GM18870 (cell line): ENCODE results near the gene DCTN3.

Experiments
- ATAC-seq: cut with Tn5 transposase; IDR thresholded peaks from one replicate; pipeline ENCODE4 v1.9.1; 2021; ENCODE audit warnings: moderate library complexity; ENCODE audit not compliant: unreplicated experiment

Gene DCTN3

GRCh38 chr9:34620061-34620994 is at the start of gene DCTN3:
Gene DCTN3, minus strand, starts transcription at chr9:34620495. Its CDS starts 31 bp downstream, at chr9:34620464.
- ATAC-seq: peak; percentile 96

GRCh38 chr9:34665381-34666250 is 45.3 kb upstream of the DCTN3 start:
- ATAC-seq: no peak

- ATAC-seq: no peak
Measured at GRCh38 chr9:34665067-34665380, 44.7 kb upstream of the DCTN3 start.

- ATAC-seq: no peak
Measured at GRCh38 chr9:34664281-34665066, 44.2 kb upstream of the DCTN3 start.

- no peak for ATAC-seq
Measured at GRCh38 chr9:34663303-34663605, 43.0 kb upstream of the DCTN3 start.

- ATAC-seq: no peak
Measured at GRCh38 chr9:34662526-34663302, 42.4 kb upstream of the DCTN3 start, which contains the start of gene CCL27. Gene CCL27, minus strand, starts transcription at chr9:34662657. Its CDS starts 24 bp downstream, at chr9:34662633.

DNA sequence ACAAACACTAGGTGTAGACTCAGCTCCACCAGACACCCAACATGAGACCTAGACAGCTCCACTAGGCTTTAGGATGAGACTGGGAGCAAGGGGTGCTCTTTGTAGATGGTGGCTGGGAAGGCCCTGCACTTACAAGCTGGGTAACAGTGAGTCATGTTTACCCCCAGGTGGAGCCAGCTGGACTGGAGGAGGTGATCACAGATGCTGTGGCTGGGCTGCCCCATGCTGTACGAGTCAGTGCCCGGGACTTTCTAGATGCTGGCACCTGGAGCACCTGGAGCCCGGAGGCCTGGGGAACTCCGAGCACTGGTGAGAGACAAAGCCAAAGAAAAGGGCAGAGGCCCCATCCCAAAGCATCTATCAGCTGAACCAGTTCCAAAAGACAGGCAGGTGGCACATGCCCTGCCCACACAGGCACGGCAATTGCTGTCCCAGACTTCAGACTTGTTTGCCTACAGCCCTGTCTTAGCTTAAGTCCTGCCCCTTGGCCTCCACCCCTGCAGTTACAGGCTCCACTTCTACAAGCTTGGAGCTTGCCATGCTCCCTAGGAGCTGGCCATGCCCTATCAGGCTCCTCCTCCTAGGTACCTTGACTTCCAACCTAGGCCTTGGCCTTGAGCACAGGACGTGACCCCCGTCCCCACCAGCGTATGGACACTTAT is 39.4 kb upstream of the DCTN3 start:
- no peak for ATAC-seq

DNA sequence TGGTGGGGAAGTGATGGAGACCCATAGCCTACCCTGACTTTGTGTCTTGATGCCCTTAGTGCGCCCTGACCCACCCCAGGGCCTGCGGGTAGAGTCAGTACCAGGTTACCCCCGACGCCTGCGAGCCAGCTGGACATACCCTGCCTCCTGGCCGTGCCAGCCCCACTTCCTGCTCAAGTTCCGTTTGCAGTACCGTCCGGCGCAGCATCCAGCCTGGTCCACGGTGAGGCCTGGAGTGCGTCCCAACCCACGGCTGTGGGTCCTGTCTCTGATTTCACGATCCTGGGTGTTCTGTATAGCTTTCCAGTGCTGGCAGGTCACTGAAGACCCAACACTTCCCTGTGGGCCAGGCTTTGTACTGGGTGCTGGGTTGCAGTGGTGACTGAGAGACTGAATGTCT is 38.2 kb upstream of the DCTN3 start:
- ATAC-seq: no peak

- ATAC-seq: no peak
Measured at GRCh38 chr9:34656992-34657391, 36.7 kb upstream of the DCTN3 start.

- no peak for ATAC-seq
Measured at GRCh38 chr9:34655394-34655793, 35.1 kb upstream of the DCTN3 start.

DNA sequence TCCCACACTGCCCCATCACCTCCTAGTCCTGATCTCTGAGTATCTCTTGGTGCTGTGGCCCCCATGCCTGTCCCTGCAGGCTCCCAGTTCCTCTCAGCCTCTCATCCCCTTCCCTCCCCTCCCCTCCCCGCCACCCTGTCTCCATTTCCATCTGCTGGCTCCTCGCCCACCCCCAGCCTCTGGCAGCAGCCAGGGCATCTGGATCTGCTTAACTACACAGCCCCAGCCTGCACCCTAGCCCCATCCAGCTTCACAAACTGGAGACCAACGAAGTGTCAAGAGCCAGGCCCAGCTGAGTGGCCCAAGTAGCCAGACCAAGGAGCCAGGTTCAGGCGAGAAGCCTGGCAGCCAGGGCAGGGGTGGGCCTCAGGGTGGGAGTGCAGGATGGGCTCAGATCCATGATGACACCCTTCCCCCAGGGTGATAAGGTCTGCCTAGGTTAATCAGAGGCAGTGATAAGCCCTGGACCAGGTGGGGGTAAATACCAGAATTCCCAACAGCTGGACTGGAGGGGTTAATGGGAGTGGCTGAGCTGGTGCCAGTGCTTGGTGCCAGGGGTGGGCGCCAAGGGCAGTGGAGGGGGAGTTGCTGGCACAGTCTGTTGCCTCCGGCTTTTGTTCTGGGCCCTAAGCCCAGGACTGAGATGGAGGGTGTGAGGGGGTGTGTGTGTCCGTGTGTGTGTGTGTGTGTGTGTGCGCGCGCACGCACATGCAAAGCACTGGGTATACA is 34.2 kb upstream of the DCTN3 start:
- no peak for ATAC-seq

DNA sequence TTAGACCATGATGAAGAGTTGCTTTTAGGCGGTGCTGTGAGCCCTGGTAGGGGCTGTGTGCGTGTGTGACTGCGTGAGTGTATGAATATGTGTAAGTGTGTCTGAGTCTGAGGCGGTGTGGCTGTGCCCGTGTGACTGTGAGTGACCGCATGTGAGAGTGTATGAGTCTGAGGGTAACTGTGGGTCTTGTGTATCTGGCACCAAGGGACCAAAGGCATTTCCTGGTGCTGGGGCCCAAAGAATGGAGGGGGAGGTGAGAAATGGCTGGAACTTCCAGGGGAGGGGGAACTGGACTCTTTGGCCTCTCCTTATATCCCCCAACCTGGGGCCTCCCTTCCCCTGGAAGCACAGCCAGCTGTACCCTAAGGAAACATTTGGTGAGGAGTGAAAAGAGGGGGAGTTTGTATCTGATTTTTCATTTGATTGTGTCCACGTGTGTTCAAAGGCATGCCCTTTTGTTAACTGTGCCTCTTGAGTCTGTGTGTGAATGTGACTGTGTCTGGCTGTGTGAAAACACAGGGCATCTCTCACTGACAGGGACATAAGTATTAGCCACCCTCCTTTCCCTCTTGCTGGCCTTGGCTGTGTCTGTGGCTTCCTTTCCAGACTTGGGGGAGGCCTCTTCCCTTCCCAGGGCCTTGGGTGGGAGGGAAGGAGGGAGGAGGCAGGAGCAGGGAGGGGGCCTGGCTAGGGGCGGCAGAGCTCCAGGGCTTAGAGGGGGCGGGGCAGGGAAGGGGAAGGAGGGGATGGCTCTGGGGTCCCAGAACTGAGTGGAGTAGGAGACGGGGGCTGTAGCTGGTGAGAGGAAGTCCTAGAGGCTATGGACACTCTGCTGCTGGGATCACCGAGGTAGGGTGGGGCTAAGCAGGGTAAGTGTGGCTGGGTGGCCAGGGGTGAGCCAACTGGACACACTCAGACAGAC is 33.1 kb upstream of the DCTN3 start:
- no peak for ATAC-seq

DNA sequence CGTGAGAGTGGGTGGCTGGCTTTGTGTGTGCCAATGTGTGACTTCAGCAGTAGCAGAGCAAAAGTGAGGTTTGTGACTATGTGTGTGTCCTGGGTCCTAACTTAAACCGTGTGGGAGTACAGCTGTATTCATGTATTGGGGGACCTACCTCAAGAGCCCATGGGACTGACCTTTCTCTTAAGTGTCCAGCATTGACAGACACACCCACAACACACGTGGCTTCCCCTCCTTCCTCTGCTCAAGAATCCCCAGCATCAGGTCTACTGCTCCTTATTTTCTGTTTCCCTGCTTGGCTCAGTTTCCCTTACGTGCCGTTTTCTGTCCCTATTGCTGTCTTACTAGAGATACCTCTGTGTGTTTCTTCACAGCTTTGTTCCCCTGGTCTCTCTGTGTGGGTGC is 32.3 kb upstream of the DCTN3 start:
- ATAC-seq: no peak

DNA sequence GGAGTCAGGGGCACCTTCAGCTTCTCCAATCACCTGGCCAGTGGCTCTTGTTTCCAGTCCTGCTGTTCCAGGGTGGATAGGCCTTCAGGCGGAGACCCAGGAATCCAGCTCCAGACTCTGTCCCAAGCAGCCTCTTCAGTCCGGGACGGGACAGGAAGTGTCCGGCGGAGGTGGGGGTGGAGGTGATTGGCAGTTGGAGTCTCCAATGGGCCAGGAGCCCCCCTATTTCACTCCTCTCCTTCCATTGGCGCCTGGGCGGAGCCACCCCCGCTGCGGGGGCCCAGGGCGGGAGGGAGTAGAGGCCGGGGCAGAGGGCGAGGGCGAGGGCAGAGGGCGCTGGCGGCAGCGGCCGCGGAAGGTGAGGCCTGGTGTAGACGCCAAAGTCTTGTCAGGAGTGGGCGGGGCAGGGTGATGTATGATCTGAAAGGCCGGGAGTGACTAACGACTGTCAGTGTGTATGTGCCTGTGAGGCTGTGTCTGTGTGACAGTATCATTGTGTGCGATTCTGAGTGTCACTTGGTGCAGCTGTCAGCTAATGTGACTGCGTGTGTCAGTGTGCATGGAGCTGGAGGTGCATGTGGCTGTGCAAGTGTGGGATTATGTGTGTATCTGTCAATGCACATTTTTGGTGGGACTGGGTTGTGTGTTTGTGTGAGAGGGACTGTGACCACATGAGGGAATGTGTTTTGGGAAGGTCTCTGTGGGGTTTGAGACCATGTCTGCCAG is 31.7 kb upstream of the DCTN3 start, which contains the start of gene IL11RA:
IL11RA (plus strand) TSS at position 310 of the 726 bp plus-strand sequence. CDS start 3,033 bp downstream, outside the sequence.
- no peak for ATAC-seq

- no peak for ATAC-seq
Measured at GRCh38 chr9:34651321-34651720, 31.0 kb upstream of the DCTN3 start.

- no peak for ATAC-seq
Measured at GRCh38 chr9:34650816-34651215, 30.5 kb upstream of the DCTN3 start.

GRCh38 chr9:34648673-34649072 is 28.4 kb upstream of the DCTN3 start:
- ATAC-seq: no peak
